Suprapubic skin (tissue), 4 donors: ENCODE results near the gene CFAP161. TPM values are rescaled to one million over a fixed set of nuclear protein-coding genes. Genes with fewer than 3 reads are reported as not detected.
A peak's percentile ranks its signal among the peaks of the same experiment; 100 is the strongest.
"Not testable (repeated sequence)": the region's sequence is repeated elsewhere in the genome, so short reads cannot be mapped to it uniquely, and the experiment has no call there.

Experiments used
- DNase-seq, 2 donors: peaks; one replicate each; pipeline ENCODE4 v3.0.0-alpha.2; 2019; ENCODE audit warnings: low spot score in 2 of 2
- H3K27ac ChIP-seq: fragments of 200-600 bp; sonication (generic); one replicate; pipeline ENCODE4 v1.5.1; 2019
- H3K27me3 ChIP-seq: fragments of 200-600 bp; sonication (generic); one replicate; pipeline ENCODE4 v1.5.1; 2019
- H3K36me3 ChIP-seq: fragments of 200-600 bp; sonication (generic); one replicate; pipeline ENCODE4 v1.5.1; 2019
- H3K4me1 ChIP-seq: fragments of 200-600 bp; sonication (generic); one replicate; pipeline ENCODE4 v1.5.1; 2019
- H3K4me3 ChIP-seq: fragments of 200-600 bp; sonication (generic); one replicate; pipeline ENCODE4 v1.5.1; 2019; ENCODE audit warnings: mild to moderate bottlenecking
- H3K9me3 ChIP-seq: fragments of 200-600 bp; sonication (generic); one replicate; pipeline ENCODE4 v1.5.1; 2019
- EP300 ChIP-seq: sonication (generic); formaldehyde crosslinking; IDR thresholded peaks from one replicate; pipeline ENCODE4 v1.6.1; 2017; ENCODE audit warnings: antibody characterized with exemption
- POLR2A ChIP-seq, 2 donors: fragments of 450-650 bp; IDR thresholded peaks; one replicate each; pipeline ENCODE4 v1.6.1; 2017; ENCODE audit warnings: antibody characterized with exemption in 2 of 2, mild to moderate bottlenecking in 2 of 2, moderate library complexity in 2 of 2
- POLR2AphosphoS5 ChIP-seq, 3 donors: sonication (generic); formaldehyde crosslinking; IDR thresholded peaks; one replicate each; pipeline ENCODE4 v1.6.1; 2017; ENCODE audit warnings: antibody characterized with exemption in 3 of 3
- WGBS: methylation state at CpG from one replicate; pipeline ENCODE4 v1.1.5; 2018; 5-methylcytosine and 5-hydroxymethylcytosine counted together
- total RNA-seq, 4 donors: library from RNA; depleted of rRNA; stranded (reverse); fragments of >200 nt; gene quantifications; one replicate each; pipeline ENCODE4 v1.1.0, GENCODE V29; 2016
- TF ChIP-seq, protein P1 (sequence below), 2 donors: fragments of 200-600 bp in 1 of 2; fragments of 450-650 bp in 1 of 2; sonication (generic) in 1 of 2; IDR thresholded peaks; one replicate each; pipeline ENCODE4 v1.5.1; 2016 to 2019; ENCODE audit warnings: antibody characterized with exemption in 2 of 2, mild to moderate bottlenecking in 1 of 2, moderate library complexity in 1 of 2

The CFAP161 gene
- total RNA-seq, 4 donors from 2014 or later: 2.3 TPM; not detected in 3

DNA sequence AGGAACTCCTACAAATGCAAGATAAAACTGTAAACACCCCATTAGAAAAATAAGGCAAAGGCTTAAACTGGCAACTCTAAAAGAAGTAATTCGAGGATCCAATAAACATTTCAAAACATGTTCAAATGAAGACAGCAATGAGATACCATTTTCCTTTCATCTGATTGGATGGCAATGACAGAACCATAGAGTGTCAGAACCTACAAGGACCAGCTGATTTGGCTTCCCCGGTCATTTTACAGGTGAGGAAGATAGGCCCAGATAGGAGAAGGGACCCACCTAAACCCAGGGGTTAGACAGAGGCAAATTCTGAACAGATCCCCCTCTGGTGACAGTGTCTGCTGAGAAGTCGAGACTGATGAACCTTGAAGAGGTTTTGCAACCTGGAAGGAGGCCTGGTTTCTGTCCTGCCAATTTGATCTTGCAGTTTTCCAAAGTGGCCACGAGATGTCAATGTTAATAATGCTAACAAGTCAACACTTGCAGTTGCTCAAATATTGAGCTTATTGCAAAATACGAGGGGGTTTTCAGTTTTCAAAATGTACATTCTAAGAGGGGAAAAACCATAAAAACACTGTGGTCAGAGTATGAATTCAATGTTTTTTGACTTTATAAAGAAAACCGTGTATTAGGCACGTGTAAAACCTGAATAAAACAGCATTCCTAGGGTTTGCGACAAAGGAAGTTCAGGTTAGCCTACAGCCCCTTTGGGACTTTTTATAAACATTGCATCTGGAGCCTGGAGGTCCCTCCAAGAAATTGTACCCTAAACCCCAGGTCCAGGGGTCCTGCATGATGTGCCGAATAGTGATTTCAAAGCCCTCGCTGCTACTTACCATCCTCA lies 21.5 kb downstream of the CFAP161 start:
- H3K4me3 ChIP-seq: no peak overlapping the region

GRCh38 chr15:81156324-81156723 lies 22.3 kb downstream of the CFAP161 start:
- TF ChIP-seq POLR2AphosphoS5 (IDR thresholded peaks at IDR 0.05): no peak
- TF ChIP-seq, protein P1, sequence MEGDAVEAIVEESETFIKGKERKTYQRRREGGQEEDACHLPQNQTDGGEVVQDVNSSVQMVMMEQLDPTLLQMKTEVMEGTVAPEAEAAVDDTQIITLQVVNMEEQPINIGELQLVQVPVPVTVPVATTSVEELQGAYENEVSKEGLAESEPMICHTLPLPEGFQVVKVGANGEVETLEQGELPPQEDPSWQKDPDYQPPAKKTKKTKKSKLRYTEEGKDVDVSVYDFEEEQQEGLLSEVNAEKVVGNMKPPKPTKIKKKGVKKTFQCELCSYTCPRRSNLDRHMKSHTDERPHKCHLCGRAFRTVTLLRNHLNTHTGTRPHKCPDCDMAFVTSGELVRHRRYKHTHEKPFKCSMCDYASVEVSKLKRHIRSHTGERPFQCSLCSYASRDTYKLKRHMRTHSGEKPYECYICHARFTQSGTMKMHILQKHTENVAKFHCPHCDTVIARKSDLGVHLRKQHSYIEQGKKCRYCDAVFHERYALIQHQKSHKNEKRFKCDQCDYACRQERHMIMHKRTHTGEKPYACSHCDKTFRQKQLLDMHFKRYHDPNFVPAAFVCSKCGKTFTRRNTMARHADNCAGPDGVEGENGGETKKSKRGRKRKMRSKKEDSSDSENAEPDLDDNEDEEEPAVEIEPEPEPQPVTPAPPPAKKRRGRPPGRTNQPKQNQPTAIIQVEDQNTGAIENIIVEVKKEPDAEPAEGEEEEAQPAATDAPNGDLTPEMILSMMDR (IDR thresholded peaks at IDR 0.05): no peak
- TF ChIP-seq EP300: no peak
- Histone ChIP-seq H3K4me3 (no peak overlapping the region), H3K4me1 (peaks cover 39% of the 10 kb centered on the region), H3K27me3 (no peaks in the 10 kb centered on the region), H3K27ac (no peak overlapping the region), H3K36me3 (no peaks in the 10 kb centered on the region), H3K9me3 (no peaks in the 10 kb centered on the region)
- 94% methylated on average over 3 of the region's 3 CpGs for WGBS
- DNase-seq: no peak

More for the DNA sequence above, 21.5 kb downstream of the CFAP161 start:
- Histone ChIP-seq H3K9me3 (no peaks in the 10 kb centered on the region), H3K4me1 (peaks cover 32% of the 10 kb centered on the region), H3K36me3 (no peaks in the 10 kb centered on the region), H3K27ac (no peak overlapping the region), H3K27me3 (no peaks in the 10 kb centered on the region)
- 45% methylated on average over 10 of the region's 10 CpGs for WGBS
- TF ChIP-seq POLR2AphosphoS5 (IDR thresholded peaks at IDR 0.05): peak in 2 of 3 donors; percentile 63 to 68
- TF ChIP-seq EP300: no peak
- TF ChIP-seq, protein P1 (IDR thresholded peaks at IDR 0.05): peak; percentile 55 to 64
- DNase-seq: peak in 1 of 2 donors; percentile 77

GRCh38 chr15:81157195-81157938 lies 23.3 kb downstream of the CFAP161 start:
- Histone ChIP-seq H3K27ac (peak overlapping the region; percentile 50), H3K4me1 (peaks cover 44% of the 10 kb centered on the region), H3K4me3 (no peak overlapping the region), H3K9me3 (no peaks in the 10 kb centered on the region), H3K27me3 (no peaks in the 10 kb centered on the region), H3K36me3 (no peaks in the 10 kb centered on the region)
- 27% methylated on average over 5 of the region's 5 CpGs for whole genome bisulfite sequencing
- TF ChIP-seq POLR2AphosphoS5 (IDR thresholded peaks at IDR 0.05): no peak
- TF ChIP-seq, protein P1 (IDR thresholded peaks at IDR 0.05): no peak
- TF ChIP-seq EP300: no peak
- TF ChIP-seq POLR2A (IDR thresholded peaks at IDR 0.05): no peak
- no peak for DNase-seq

DNA sequence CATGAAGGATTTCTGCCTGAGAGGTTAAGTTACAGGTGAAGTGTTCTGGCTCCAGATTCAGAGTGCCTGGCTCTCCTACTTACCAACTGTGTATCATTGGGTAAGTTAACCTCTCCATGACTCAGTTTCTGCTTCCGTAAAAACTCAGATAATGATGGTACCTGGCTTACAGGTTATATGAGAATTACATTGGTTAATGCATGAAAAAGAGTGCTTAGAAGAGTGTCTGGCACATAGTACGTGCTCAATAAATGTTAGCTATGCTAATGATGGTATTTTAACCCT lies 23.8 kb downstream of the CFAP161 start:
- H3K27ac ChIP-seq: no peak overlapping the region
- WGBS: 71% methylated on average over 2 of the region's 2 CpGs
- no peaks in the 10 kb centered on the region for H3K9me3 ChIP-seq
- H3K4me3 ChIP-seq: no peak overlapping the region
- no peaks in the 10 kb centered on the region for H3K36me3 ChIP-seq
- DNase-seq: no peak
- peaks cover 44% of the 10 kb centered on the region for H3K4me1 ChIP-seq
- no peaks in the 10 kb centered on the region for H3K27me3 ChIP-seq
- no peak for TF ChIP-seq POLR2AphosphoS5 (IDR thresholded peaks at IDR 0.05)
- TF ChIP-seq POLR2A (IDR thresholded peaks at IDR 0.05): no peak
- TF ChIP-seq, protein P1 (IDR thresholded peaks at IDR 0.05): no peak
- no peak for TF ChIP-seq EP300

DNA sequence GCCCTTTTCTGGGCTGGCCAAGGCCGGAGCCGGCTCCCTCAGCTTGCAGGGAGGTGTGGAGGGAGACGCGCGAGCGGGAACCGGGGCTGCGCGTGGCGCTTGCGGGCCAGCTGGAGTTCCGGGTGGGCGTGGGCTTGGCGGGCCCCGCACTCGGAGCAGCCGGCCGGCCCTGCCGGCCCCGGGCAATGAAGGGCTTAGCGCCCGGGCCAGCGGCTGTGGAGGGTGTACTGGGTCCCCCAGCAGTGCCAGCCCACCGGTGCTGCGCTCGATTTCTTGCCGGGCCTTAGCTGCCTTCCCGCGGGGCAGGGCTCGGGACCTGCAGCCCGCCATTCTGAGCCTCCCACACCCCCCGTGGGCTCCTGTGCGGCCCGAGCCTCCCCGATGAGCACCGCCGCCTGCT lies 24.5 kb downstream of the CFAP161 start:
- not testable (repeated sequence) for H3K27ac ChIP-seq, H3K4me3 ChIP-seq, H3K36me3 ChIP-seq, DNase-seq, H3K9me3 ChIP-seq, H3K27me3 ChIP-seq
- WGBS: no CpG with 5 or more reads among the region's 37 CpGs
- H3K4me1 ChIP-seq: peaks cover 44% of the 10 kb centered on the region
